HG02884 (cell line): ENCODE results near the gene NET1.
"Not testable (repeated sequence)": the region's sequence is repeated elsewhere in the genome, so short reads cannot be mapped to it uniquely, and the experiment has no call there.

ENCODE experiments used
- ATAC-seq: cut with Tn5 transposase; IDR thresholded peaks from one replicate; pipeline ENCODE4 v1.9.1; 2021; ENCODE audit warnings: mild to moderate bottlenecking, moderate library complexity; ENCODE audit not compliant: unreplicated experiment

Gene NET1

GRCh38 chr10:5412277-5412941 is at the start of gene NET1:
Gene NET1, plus strand, starts transcription at chr10:5412557. Its CDS starts 136 bp downstream, at chr10:5412693.
- ATAC-seq: peak; percentile 97

- ATAC-seq: no peak
Observed at GRCh38 chr10:5362873-5363272, 49.5 kb upstream of the NET1 start.

GRCh38 chr10:5364374-5364773 is 48.0 kb upstream of the NET1 start:
- no peak for ATAC-seq

- ATAC-seq: no peak
Observed at GRCh38 chr10:5364890-5365338, 47.4 kb upstream of the NET1 start, which contains the start of gene UCN3. Gene UCN3, plus strand, starts transcription at chr10:5364966. Its CDS starts 8,755 bp downstream, at chr10:5373721.

GRCh38 chr10:5365928-5366327 is 46.4 kb upstream of the NET1 start:
- no peak for ATAC-seq

- no peak for ATAC-seq
Observed at GRCh38 chr10:5369362-5370158, 42.8 kb upstream of the NET1 start.

GRCh38 chr10:5370493-5371352 is 41.6 kb upstream of the NET1 start:
- ATAC-seq: no peak

- no peak for ATAC-seq
Observed at GRCh38 chr10:5373307-5373706, 39.0 kb upstream of the NET1 start.

GRCh38 chr10:5373891-5374611 is 38.3 kb upstream of the NET1 start:
- ATAC-seq: no peak

- ATAC-seq: no peak
Observed at GRCh38 chr10:5376450-5376849, 35.9 kb upstream of the NET1 start.

- not testable (repeated sequence) for ATAC-seq
Observed at GRCh38 chr10:5379202-5379601, 33.2 kb upstream of the NET1 start.

GRCh38 chr10:5380395-5380794 is 32.0 kb upstream of the NET1 start:
- ATAC-seq: not testable (repeated sequence)

GRCh38 chr10:5381187-5381586 is 31.2 kb upstream of the NET1 start:
- ATAC-seq: no peak

- ATAC-seq: no peak
Observed at GRCh38 chr10:5385224-5385623, 27.1 kb upstream of the NET1 start.

- no peak for ATAC-seq
Observed at GRCh38 chr10:5387169-5387568, 25.2 kb upstream of the NET1 start.

- no peak for ATAC-seq
Observed at GRCh38 chr10:5390607-5391205, 21.7 kb upstream of the NET1 start.

- no peak for ATAC-seq
Observed at GRCh38 chr10:5391790-5392189, 20.6 kb upstream of the NET1 start.

- ATAC-seq: no peak
Observed at GRCh38 chr10:5393529-5393928, 18.8 kb upstream of the NET1 start.

- ATAC-seq: no peak
Observed at GRCh38 chr10:5395168-5395567, 17.2 kb upstream of the NET1 start.
